Hypothalamus (tissue), 51 donors: ENCODE results near the gene SLC27A6.
"Not testable (repeated sequence)": the region's sequence is repeated elsewhere in the genome, so short reads cannot be mapped to it uniquely, and the experiment has no call there.

ENCODE experiments used
- DNase-seq, 51 donors: peaks; one replicate each; lab custom pipeline; 2025; lab: John Stamatoyannopoulos, UW

Gene SLC27A6

GRCh38 chr5:128965011-128965637 lies at the start of gene SLC27A6:
Gene SLC27A6 (plus strand): TSS chr5:128965488. CDS start chr5:128966138, 650 bp downstream.
- peak in 6 of 51 donors; percentile 2 to 17 (median 6) for DNase-seq

GRCh38 chr5:128919542-128919941 lies 45.7 kb upstream of the SLC27A6 start:
- no peak for DNase-seq

GRCh38 chr5:128920345-128921215 lies 44.7 kb upstream of the SLC27A6 start:
- no peak for DNase-seq

- DNase-seq = no peak
Measured at GRCh38 chr5:128924299-128924698, 41.0 kb upstream of the SLC27A6 start.

- no peak for DNase-seq
Measured at GRCh38 chr5:128925973-128926372, 39.3 kb upstream of the SLC27A6 start.

GRCh38 chr5:128927644-128928043 lies 37.6 kb upstream of the SLC27A6 start:
- no peak for DNase-seq

- DNase-seq = not testable (repeated sequence)
Measured at GRCh38 chr5:128932232-128932631, 33.1 kb upstream of the SLC27A6 start.

GRCh38 chr5:128943100-128943499 lies 22.2 kb upstream of the SLC27A6 start:
- DNase-seq = not testable (repeated sequence)

- DNase-seq = no peak
Measured at GRCh38 chr5:128949847-128950546, 15.3 kb upstream of the SLC27A6 start.

- DNase-seq = not testable (repeated sequence)
Measured at GRCh38 chr5:128951301-128951700, 14.0 kb upstream of the SLC27A6 start.

GRCh38 chr5:128956164-128956563 lies 9.1 kb upstream of the SLC27A6 start:
- DNase-seq = no peak

- DNase-seq = no peak
Measured at GRCh38 chr5:128962211-128962610, 3.1 kb upstream of the SLC27A6 start.

GRCh38 chr5:128965638-128966302 lies 482 bp downstream of the SLC27A6 start:
- DNase-seq = peak in 1 of 51 donors; percentile 1

GRCh38 chr5:128966375-128966774 lies 1.1 kb downstream of the SLC27A6 start:
- DNase-seq = no peak

GRCh38 chr5:128966846-128967245 lies 1.6 kb downstream of the SLC27A6 start:
- no peak for DNase-seq

- DNase-seq = no peak
Measured at GRCh38 chr5:128973244-128973643, 8.0 kb downstream of the SLC27A6 start.

GRCh38 chr5:128974567-128974966 lies 9.3 kb downstream of the SLC27A6 start:
- no peak for DNase-seq

- DNase-seq = no peak
Measured at GRCh38 chr5:128979761-128980160, 14.5 kb downstream of the SLC27A6 start.

- no peak for DNase-seq
Measured at GRCh38 chr5:128980917-128981316, 15.6 kb downstream of the SLC27A6 start.

GRCh38 chr5:128984480-128984879 lies 19.2 kb downstream of the SLC27A6 start:
- no peak for DNase-seq

- no peak for DNase-seq
Measured at GRCh38 chr5:128988476-128988875, 23.2 kb downstream of the SLC27A6 start.
